Coronary artery (tissue), 2 donors: Measurements from ENCODE around the gene MEF2B.
A peak's percentile ranks its signal among the peaks of the same experiment; 100 is the strongest.
"Not testable (repeated sequence)": the region's sequence is repeated elsewhere in the genome, so short reads cannot be mapped to it uniquely, and the experiment has no call there.

Source experiments
- DNase-seq: peaks from one replicate; pipeline ENCODE4 v3.0.0-alpha.2; 2017; ENCODE audit warnings: low spot score
- H3K27ac ChIP-seq, 2 donors: fragments of 200-600 bp; sonication (generic); one replicate each; pipeline ENCODE4 v1.5.1; 2016 to 2019
- H3K4me3 ChIP-seq: fragments of 200-600 bp; sonication (generic); 2 replicates; pipeline ENCODE4 v1.5.1; 2016; ENCODE audit warnings: mild to moderate bottlenecking, moderate library complexity
- CTCF ChIP-seq: fragments of 200-600 bp; sonication (generic); IDR thresholded peaks from one replicate; pipeline ENCODE4 v1.5.1; 2019; ENCODE audit warnings: antibody characterized with exemption

The MEF2B gene

GRCh38 chr19:19137556-19138108, 32.4 kb downstream of the MEF2B start:
- no peak for DNase-seq
- peak overlapping the region in 1 of 2 donors; percentile 63 for H3K27ac ChIP-seq
- no peak for TF ChIP-seq CTCF
- H3K4me3 ChIP-seq: peak overlapping the region; percentile 75

- not testable (repeated sequence) for H3K4me3 ChIP-seq, DNase-seq, H3K27ac ChIP-seq
Measured at GRCh38 chr19:19135713-19136112, 34.4 kb downstream of the MEF2B start.

- no peak for DNase-seq
- no peak for TF ChIP-seq CTCF
- no peak overlapping the region for H3K27ac ChIP-seq
- H3K4me3 ChIP-seq: no peak overlapping the region
Measured at GRCh38 chr19:19134687-19135158, 35.3 kb downstream of the MEF2B start.

- Histone ChIP-seq H3K4me3 (no peak overlapping the region), H3K27ac (no peak overlapping the region)
- DNase-seq: no peak
- TF ChIP-seq CTCF: no peak
Measured at GRCh38 chr19:19133985-19134384, 36.1 kb downstream of the MEF2B start.

GRCh38 chr19:19132912-19133311, 37.2 kb downstream of the MEF2B start:
- DNase-seq: no peak
- Histone ChIP-seq H3K4me3 (no peak overlapping the region), H3K27ac (no peak overlapping the region)
- no peak for TF ChIP-seq CTCF

GRCh38 chr19:19131989-19132388, 38.1 kb downstream of the MEF2B start:
- Histone ChIP-seq H3K4me3 (no peak overlapping the region), H3K27ac (no peak overlapping the region)
- no peak for TF ChIP-seq CTCF
- no peak for DNase-seq

GRCh38 chr19:19126102-19126501, 44.0 kb downstream of the MEF2B start:
- no peak for TF ChIP-seq CTCF
- no peak for DNase-seq
- Histone ChIP-seq H3K4me3 (no peak overlapping the region), H3K27ac (no peak overlapping the region)
